SW 1271 (cell line): ENCODE data around the gene ME3.

Source experiments
- DNase-seq, 2 experiments: peaks; one replicate each; lab custom pipeline; 2025; lab: John Stamatoyannopoulos, UW

The ME3 gene

DNA sequence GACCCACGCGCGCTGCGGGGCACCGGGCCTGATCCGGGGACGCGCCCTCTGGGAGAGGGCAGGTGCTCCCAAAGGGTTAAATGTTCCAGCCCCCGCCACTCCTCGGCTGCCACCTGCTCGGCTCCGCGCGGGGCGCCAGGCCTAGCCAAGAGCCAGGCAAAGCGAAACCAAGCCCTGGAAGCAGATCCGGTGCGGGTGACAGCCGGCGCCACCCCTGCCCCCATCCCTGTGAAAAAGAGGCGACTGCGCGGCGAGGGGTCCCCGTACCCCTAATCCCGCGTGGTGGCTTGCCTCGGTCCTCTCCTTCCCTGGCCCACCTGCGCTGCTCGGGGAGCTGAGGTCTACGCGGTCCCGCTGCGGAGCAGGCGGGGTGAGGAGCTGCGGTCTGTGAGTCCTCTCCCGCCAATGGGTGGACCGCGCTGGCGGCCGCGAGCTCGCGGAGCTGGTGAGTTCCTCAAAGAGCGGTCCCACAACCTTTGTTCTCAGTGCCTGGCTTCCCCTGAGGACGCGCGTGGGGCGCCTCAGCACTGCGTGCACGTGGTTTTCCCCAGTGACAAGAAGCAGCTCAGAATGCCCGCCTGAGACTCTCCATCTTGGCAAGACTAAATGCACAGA lies at the start of gene ME3:
ME3 (minus strand) TSS at position 610 of the 615 bp plus-strand sequence.
- peak; percentile 43 to 69 for DNase-seq

DNA sequence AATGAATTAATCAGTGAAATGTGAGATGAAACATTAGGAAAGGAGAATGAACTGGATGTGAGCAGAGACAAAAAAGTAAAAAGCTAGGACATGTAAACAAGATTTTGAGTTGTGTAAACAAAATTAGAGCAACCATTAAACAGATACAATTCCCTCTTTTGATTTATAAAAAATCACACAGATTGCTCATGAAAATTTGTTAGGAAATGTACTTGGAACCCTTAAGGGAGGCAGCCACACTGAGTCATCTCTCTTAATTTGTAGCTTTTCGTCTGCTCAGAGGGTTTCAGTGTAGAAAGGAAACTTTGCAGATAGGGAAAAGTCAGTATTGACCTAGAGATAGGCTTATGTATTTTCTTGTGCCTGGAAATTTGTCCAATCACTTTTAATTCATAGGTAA lies 49.6 kb upstream of the ME3 start:
- no peak for DNase-seq

DNA sequence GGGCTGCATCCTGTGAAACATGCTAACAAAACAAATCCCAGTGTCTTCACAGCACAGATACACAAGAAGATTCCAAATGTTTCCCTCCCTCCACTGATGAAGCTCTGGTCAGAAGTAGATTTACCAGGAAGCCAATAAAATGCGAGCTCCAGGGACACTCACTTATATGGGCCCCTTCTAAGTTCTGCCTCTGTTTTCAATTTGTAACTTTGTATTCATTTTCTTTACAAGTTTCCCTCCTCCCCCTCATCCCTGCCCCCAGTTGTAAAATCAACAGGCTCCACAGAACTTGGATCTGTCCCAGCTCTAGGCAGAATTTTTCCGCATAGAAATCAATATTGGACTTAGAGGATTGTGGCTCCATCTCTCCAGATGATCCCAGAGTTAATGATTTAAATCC lies 48.1 kb upstream of the ME3 start:
- no peak for DNase-seq

DNA sequence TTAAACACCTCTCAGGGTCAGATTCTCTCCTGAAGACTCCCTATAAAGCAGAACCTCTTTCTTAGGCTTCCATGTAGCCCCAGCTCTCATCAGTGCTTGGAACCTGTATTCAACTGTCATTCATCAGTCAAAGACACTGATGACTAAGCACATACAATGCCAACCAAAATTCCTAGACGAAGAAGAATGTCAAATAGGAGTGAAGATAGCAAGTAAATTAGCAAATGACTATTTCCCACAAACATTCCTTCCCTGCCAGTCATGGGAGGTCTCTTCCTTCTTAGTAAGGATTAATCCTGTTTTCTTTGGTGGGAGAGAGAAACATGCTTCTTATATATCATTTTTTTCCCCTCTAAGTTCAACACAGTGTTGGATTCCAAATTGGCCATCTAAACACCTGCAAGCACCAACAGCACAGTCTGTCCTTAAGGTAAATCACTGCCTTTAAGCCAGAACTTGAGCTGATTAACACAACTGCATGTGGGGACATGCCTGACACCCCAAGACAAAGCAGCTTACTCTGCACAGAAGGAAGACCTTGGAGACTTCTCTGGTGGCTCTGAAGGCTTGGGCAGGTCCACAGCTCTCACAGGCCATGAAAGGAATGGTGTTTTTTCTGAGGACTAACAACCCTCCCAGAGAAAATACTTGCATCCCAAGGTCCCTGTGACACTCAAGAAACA lies 47.5 kb upstream of the ME3 start:
- DNase-seq: peak; percentile 93 to 97

DNA sequence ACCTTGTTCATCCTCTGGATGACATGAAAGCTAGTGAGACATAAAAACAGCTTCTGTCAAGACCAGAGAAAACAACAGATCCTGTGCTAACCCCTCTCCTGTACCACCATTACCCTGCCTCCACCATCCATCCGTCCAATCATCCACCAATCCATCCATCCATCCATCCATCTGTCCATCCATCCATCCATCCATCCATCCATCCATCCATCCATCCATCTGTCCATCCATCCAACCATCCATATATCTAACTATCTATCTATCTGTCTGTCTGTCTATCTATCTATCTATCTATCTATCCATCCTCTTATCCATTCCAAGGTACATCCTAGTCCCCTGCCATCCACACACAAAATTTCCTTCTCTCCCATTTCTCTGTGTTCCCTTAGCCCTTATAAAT lies 46.6 kb upstream of the ME3 start:
- no peak for DNase-seq

DNA sequence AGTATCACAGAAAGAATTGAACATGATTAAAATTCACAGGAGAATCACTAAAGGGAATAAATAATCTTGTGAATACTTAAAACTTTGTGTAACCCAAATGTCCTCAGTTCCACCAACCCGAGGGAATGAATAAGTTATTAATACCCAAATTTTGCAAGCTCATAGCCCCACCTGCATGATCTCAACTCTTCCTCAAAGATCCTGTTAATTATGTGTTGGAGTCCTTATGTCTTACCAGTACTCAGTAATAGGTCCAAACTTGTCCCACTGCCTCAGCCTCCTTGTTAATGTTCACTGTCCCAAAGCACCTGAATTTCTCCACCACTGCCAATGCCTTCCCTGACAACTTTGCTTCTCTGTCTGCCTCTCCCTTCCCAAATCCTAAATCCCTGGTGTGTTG lies 46.1 kb upstream of the ME3 start:
- no peak for DNase-seq

DNA sequence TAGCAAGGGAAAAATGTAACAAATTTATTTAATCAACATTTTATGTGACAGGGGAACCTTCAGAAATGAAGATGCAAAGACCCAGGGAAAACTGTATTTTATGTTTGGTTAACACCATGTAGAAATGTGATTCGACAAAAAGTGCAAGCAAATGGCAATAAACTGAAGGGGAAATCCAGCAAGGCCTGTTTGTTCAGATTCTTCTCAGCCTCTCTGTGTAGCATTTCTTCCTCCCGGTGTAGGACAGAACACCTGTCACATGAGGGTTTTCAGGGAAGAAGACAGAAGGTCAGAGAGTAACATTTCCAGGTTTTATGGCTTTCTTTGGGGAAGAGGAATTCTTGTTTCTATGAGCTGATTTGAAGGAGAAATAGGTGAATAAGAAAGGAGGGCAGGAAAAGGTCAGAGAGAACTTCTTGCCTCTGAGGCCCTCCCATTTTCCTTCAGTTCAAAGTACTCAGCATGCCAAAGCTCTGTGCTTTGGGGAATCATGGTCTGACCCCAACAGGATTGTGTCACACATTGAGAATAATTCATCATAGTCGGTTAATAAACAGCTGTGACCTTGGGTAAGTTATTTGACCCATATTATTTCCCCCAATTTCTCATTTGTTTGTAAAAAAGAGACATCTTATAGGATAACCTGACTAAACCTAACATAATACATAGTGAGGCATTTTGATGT lies 45.5 kb upstream of the ME3 start:
- DNase-seq: no peak

DNA sequence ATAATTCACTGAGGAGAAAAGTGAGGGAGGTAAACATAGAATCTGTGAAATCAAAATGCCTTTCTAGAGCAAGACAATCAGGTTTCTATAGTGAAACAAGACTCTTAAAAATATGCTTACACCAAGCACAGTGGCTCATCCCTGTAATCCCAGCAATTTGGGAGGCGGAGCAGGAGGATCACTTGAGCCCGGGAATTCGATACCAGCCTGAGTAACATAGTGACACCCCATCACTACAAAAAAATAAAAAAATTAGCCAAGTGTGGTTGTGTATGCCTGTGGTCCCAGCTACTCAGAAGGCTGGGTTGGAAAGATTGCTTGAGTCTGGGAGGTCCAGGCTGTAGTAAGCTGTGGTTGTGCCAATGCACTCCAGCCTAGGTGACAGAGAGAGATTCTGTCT lies 43.2 kb upstream of the ME3 start:
- DNase-seq: no peak

DNA sequence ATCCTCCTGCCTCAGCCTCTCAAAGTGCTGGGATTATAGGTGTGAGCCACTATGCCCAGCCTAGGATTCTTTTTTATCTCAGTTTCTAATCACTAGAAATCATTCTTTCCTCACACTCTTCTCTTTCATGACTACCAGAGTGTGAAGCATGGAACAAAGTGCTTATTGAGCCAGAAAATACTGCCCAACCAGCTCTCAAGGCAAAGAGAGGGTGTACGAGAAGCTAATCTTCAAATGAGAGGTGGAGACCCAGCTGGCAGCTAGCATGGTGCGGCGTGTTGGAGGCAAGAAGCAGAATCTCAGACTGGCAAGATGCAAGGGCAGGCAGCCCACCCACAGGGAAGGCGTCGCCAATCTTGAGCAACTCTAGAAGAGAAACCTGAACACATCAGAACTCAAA lies 41.1 kb upstream of the ME3 start:
- no peak for DNase-seq

DNA sequence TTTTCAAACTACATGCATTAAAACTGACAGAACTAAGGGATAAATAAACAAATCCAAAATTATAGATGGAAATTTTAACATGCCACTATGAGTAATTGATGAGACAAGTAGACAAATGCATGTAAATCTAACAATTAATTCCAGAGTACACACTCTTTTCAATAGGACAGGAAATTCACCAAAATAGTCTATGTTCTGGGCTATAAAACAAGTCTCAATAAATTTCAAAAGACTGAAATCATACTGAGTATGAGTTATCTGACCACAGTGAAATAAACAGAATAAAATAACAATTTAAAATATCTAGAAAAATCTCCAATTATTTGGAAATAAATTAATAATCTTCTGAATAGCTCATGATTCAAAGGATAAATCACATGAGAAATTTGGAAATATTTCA lies 38.5 kb upstream of the ME3 start:
- DNase-seq: no peak

DNA sequence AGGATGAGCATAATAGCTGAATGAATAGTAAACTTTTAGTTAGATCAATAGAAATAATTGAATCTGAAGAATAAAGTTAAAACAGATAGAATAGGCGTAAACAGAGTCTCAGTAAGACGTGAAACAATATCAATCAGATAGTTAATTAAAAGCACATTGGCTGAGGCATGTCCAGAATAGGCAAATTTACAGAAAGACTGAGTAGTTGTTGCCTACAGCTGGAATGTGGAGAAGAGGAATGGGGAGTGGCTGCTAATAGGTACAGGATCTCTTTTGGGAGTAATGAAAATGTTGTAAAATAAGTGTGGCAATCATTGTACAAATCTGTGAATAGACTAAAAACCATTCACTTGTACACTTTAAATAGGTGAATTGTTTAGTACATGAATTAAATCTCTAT lies 36.3 kb upstream of the ME3 start:
- DNase-seq: no peak

DNA sequence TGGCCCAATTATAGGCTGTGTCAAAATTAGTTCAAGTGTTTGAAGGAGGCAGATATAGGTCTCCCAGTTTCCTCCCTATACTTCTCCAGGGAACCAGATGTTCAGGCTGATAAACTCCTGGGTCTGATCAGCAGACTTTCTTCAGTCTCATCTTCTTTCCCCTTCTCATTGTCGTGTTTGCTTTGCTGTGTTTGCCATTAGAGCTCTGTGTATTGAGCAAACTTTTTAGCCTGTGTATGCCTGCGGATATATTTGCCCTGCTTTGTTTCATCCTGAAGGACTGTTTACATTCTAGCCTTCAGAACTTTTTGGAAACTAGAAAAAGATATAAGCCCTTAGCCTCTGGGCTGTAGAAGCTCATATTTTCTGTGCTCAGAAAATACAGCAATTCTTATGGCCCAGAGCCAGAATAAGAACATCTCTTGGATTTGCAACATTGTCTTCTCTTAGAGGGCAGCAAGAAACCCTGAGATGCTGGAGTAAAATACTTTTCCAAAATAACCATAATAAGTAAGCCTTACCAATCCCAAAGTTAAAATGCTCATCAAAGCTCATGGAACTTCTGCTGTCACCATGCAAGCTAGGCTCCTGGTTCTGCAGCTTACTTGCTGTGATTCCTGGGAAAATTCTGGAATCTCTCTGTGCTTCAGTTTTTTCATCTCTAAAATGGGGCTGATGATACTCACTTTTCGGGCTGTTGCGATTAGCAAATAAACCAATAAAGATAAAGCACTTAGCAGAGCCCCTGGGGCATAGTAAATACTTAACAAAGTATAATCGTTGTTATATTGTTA lies 34.1 kb upstream of the ME3 start:
- no peak for DNase-seq

DNA sequence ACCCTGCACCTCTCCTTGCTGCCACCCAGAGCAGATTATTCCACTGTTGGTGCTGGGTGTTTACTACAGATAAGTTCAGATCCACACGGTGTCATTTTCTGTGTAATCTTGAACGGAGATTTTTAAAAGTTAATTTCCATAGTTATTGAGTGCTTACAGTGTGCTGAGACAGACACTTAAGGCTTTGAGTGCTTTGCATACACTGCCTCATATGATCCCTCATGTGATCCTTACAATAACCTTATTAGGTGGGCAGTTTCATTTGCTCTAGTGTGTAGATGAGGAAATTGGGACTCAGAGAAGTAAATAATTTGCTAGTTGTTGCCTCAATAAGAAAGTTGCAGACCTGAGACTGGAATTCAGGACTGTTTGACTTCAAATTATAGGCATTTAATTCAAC lies 32.3 kb upstream of the ME3 start:
- DNase-seq: no peak

DNA sequence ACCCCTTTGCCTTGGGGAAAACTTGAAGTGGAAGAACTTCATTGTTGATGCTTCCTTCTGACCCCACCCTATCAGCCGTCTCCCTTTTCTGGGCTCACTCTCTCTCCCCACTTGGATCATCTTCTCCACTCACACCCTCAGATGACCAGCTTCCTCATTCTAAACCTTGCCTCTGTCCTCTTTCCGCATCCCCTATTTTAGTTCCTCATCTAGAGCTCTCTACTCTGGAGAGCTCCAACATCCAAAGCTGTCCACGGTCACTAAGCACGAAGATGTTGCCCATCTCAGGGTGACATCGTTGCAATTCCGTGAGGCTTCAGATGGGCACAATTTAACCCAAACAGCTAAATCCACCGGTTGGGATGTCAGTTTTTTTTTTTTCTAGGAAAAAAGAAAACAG lies 31.6 kb upstream of the ME3 start:
- no peak for DNase-seq

DNA sequence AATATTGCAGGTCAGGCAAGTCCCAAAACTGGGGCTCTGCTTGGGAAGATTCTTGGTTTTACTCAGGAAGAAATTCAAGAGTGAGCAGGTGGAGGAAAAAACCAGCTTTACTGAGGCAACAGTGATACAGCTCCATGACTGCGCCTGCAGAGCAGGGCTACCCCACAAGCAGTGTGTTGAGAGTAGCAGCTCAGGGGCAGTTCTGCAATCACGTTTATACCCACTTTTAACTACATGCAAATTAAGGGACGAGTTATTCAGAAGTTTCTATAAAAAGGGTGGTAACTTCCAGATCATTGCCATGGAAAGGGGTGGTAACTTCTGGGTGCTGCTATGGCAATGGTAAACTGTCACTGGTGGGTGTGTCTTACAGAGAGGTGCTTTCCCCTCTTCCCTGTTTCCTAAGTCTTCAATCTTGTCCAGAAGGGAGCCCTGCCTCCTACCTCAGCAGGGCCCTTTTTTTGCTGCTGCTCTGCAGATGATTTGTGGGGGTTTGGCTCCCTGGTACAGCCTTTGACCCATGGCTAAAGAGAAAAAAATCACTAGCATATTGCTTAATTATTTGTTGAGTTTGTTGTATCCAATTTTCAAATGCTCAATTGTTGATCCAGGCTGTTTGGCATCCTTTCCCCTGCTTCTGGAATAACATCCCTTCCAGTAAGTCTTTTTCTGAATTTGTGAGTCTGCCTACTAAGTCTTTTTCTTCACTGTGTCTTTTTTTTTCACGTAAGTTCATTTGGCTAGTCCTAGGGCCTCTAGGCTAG lies 30.0 kb upstream of the ME3 start:
- DNase-seq: peak in 1 of 2 experiments; percentile 20

DNA sequence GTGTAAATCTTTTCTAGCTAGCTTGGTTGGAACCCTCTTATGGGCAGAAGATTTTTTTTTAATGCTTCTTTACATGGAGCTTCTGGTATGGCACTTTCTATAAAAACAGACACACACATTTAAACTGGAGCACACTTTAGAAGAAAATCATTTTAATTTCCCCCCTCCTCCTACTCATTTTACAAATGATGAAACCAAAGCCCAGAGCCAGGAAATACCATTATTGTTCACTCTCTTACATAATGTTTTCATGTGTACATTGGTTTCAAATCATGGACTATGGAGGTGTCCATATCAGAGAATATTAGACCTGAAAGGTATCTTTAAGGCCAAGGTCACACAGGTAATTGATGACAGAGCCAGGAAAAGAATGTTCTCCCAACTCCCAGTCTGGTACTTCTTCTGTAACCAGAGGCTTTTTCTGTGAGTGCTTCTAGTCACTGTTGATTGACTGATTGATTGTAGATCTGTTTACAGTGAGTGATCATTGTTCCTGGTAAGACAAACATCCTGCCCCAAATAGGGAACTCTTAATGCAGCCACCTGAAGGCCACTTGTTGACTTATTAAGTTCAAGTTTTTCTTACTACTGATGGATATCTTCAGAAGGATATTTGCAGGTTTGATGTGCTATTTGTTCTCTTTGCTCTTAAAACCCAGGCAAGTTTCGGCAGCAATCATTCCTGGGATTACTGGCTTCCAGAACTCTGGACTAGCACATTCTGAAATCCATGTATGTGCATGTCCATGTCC lies 26.8 kb upstream of the ME3 start:
- DNase-seq: no peak

DNA sequence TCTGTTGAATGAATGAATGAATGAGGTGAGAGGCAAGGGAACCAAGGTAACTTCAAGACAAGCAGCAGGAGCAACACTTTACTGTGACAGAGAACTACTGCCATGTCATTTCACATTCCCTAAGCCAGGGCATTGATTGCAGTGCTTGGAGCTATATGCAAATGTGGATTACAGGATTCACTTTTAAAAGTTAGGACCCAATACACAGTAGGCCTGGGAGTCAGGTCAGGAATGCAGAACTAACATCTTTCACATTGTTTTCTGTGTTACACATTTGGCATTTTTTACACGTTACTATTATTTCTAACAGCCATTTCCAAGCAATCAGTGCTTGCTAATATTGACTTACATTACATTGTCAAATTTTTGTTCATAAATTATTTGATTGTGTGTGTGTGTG lies 26.2 kb upstream of the ME3 start:
- no peak for DNase-seq

DNA sequence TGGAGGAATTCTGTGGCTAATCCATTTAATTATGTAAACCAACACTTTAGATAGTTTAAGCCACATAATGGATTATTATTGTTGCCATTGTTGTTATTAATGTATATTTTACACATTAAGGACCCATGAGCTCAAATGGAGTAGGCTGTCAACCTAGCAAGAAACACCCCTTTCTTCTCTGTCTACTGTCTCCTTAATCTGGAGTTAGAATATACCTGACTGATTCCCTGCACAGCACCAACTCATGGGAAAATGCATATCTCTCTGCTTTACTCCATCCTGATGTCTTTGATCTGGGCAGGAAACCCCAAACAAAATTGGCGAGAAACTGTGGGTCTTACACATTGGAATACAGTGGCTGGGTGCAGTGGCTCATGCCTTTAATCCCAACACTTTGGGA lies 24.0 kb upstream of the ME3 start:
- no peak for DNase-seq

DNA sequence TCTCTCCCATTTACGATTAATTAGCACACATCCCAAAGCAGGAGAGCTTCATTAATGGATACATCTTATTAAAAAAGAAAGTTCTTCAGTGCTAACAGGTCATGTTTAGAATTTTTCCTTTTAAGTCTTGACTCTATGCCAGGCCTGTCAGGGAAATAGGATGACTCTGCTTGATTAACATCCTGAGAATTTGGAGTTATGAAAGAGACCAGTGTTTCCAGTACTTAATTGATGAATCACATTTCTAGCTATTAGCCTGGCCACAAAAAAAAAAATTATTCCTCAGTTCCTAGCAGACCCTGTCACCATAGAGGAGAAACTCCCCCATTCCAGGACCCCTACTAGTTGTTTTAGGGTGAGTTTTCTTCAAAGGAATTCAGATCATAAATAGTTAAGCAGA lies 23.6 kb upstream of the ME3 start:
- peak; percentile 84 to 96 for DNase-seq

DNA sequence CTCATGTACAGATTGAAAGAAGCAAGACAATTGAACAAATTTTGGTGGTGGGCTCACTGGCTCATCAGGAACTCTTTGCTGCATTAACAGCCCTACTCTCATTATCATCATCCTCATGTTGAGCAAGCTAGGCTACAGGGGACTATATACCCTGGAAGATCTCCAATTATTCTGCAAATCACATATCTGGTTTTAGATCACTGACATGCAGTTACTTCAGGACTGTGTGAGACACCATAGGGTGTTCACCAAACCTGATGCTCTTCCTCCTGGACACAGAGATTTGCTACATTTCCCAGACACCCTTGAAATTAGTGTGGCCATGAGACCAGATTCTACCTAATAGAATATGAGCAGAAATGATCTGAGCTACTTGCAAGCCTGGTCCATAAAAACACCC lies 23.0 kb upstream of the ME3 start:
- DNase-seq: no peak

DNA sequence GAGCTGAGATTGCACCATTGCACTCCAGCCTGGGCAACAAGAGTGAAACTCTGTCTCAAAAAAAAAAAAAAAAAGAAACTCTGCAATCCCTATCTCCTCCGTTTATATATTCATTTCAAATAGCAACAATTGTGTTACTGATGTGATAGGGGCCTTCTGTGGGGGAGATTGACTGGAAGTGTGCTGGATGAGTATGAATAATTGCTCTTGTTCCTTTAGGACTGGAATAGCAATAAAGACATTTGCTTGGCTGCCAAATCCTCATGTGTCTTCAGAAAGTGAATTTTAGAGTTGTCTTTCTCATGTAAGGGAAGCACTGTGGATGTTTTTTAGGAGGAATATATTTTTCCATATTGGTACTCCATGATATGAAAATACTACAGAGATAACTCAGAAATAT lies 21.1 kb upstream of the ME3 start:
- DNase-seq: no peak
